Astrocyte of the hippocampus (primary cell): ENCODE measurements around the gene STAP2.
"Not testable (repeated sequence)": the region's sequence is repeated elsewhere in the genome, so short reads cannot be mapped to it uniquely, and the experiment has no call there.

ENCODE experiments used
- DNase-seq: peaks from one replicate; pipeline ENCODE4 v3.0.0; 2011; ENCODE audit warnings: low read depth, low spot score

STAP2 gene

DNA sequence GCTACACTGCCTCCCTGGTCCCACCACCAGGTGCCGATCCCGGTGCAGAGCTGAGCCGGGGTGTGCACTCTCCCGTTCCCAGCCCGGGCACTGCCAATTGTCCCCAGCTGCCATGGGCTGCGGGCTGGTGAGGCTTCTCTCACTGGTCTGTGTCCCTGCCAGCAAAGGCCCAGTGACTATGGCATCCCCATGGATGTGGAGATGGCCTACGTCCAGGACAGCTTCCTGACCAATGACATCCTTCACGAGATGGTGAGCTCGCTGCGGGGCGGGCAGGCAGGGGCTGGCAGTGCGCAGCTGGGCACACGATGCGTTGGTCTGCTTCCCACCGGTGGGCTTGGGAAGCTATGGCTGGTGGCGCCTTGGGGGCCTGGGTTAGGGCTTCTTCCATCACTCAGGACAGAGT, 19.3 kb upstream of the STAP2 start:
- no peak for DNase-seq

DNA sequence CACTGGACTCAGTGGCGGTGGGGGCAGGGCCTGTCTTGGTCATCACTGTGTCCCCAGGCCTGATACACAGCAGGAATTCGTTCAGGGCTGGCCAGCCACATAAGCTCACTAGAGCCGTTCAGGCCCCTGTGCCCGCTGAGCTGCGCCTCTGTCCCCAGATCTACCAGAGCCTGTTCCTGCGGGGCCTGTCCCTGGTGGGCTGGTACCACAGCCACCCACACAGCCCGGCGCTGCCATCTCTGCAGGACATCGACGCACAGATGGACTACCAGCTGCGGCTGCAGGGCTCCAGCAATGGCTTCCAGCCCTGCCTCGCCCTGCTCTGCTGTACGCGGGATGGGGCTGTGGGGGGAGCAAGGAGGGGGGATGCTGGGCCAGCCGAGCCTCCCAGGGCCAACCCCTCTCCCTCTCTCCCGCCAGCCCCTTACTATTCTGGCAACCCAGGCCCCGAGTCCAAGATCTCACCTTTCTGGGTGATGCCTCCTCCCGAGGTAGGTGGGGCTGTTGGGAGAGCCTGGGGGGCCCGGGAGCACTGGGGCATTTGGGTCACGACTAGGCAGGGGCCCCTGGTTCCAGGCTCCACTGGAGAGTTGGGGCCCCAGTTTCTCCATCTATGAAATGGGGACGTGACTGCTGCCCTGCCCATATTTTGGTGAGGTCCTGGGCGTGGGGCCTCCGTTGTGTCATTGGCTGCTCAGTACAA, 18.6 kb upstream of the STAP2 start:
- no peak for DNase-seq

- no peak for DNase-seq
Observed at GRCh38 chr19:4354897-4355296, 16.3 kb upstream of the STAP2 start.

DNA sequence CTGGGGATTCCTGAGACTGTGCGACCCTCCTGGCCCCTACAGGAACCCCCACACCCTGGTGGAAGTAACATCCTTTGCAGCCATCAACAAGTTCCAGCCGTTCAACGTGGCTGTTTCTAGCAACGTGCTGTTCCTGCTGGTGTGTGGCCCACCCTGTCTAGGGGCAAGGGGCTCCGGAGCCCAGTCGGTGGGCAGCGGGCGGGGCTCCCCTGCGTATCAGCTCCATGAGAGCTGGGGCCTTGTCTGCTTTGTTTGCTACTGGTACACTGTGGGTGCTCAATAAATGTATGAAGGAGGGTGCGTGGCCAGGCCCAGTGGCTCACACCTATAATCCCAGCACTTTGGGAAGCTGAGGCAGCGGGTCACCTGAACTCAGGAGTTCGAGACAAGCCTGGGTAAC, 15.7 kb upstream of the STAP2 start:
- no peak for DNase-seq

DNA sequence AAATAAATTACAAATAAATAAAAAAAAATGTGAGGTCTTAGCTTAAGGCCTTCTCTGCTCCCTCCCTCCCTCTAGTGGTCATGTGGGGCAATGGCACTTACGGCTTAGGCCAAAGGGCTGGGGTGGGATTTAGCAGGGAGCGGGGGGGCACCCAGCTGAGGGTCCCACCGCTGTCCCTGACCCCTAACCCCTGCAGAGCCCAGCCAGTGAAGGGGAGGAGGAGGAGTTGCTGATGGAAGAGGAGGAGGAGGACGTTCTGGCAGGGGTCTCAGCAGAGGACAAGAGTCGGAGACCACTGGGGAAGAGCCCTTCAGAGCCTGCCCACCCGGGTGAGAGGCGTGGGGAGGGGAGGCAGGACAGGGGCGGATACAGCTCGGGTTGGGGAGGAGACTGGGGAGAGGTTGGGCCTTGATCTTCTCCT, 14.1 kb upstream of the STAP2 start:
- peak; percentile 74 for DNase-seq

- no peak for DNase-seq
Observed at GRCh38 chr19:4350726-4351125, 12.1 kb upstream of the STAP2 start.

DNA sequence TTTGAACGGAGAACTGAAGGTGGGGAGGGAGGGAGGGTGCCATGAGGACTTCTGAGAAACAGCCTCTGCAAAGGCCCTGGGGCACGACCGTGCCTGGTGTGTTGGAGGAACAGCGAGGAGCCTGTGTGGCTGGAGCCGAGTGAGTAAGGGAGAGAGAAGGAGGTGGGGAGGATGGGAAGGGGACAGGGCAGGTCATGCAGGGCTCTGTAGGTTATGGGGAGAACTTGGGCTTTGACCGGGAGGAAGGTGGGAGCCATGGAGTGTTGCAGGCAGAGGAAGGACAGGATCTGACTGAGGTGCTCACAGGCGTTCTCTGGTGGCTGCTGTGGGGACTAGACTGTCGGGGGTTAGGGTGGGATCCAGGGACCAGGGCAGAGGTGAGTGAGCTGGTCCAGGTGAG, 11.5 kb upstream of the STAP2 start:
- no peak for DNase-seq

DNA sequence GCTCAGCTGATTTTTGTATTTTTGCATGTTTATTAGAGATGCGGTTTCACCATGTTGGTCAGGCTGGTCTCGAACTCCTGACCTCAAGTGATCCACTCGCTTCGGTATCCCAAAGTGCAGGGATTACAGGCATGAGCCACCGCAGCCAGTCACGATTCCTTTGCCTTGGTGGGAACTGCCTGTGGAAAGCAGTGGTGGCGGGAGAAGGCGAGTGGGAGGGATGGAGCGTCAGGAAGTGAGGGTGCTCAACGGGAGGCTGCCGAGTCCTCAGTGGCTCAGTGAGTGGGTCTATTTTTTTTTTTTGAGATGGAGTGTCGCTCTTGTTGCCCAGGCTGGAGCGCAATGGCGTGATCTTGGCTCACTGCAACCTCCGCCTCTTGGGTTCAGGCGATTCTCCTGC, 10.6 kb upstream of the STAP2 start:
- not testable (repeated sequence) for DNase-seq

DNA sequence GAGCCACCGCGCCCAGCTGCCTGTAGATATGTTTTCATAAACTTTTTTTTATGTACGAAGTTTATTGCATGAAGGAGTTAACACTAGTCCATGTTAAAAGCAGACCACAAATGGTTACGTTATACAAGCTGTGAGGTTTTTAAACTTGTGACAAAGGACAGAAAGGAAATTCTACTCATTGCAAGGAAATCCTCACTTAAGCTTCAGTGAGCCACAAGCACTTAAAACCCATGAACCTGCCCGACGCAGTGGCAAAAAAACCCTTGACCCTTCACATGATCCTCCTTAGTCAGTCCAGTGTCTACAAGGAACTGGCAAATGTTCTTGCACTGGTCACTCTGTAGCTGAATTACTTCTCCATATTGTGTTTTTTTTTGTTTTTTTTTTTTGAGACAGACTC, 8.9 kb upstream of the STAP2 start:
- DNase-seq = no peak

GRCh38 chr19:4346020-4346383, 7.4 kb upstream of the STAP2 start:
- DNase-seq = no peak

GRCh38 chr19:4345342-4346019, 6.9 kb upstream of the STAP2 start:
- no peak for DNase-seq

GRCh38 chr19:4343370-4344307, 5.0 kb upstream of the STAP2 start, which contains the start of gene MPND:
Gene MPND, plus strand, starts transcription at chr19:4343562. Its CDS starts 32 bp downstream, at chr19:4343594.
- DNase-seq = peak; percentile 95

GRCh38 chr19:4342615-4343369, 4.2 kb upstream of the STAP2 start:
- peak; percentile 100 for DNase-seq

GRCh38 chr19:4342314-4342614, 3.6 kb upstream of the STAP2 start:
- DNase-seq = no peak

- DNase-seq = no peak
Observed at GRCh38 chr19:4337906-4338440, 654 bp downstream of the STAP2 start.

GRCh38 chr19:4334929-4335570, 3.6 kb downstream of the STAP2 start:
- no peak for DNase-seq

DNA sequence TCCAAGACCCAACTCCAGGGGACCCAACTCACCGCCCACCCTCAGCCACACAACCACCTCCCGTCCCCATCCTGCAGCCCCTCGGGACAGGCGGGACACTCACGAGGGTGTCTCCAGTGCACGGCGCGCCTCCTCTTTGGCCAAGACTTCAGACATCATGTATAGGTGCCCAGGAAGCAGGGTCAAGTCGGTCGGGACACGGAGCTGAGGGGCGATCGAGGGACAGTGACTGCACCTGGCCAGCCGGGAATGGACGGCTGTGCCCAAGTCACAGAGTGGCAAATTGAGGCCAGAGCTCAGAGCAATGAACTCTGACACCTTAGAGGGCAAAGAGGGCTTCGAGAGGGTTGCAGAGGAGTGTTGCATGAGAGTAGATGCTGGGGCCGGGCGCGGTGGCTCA, 8.8 kb downstream of the STAP2 start:
- DNase-seq = no peak

DNA sequence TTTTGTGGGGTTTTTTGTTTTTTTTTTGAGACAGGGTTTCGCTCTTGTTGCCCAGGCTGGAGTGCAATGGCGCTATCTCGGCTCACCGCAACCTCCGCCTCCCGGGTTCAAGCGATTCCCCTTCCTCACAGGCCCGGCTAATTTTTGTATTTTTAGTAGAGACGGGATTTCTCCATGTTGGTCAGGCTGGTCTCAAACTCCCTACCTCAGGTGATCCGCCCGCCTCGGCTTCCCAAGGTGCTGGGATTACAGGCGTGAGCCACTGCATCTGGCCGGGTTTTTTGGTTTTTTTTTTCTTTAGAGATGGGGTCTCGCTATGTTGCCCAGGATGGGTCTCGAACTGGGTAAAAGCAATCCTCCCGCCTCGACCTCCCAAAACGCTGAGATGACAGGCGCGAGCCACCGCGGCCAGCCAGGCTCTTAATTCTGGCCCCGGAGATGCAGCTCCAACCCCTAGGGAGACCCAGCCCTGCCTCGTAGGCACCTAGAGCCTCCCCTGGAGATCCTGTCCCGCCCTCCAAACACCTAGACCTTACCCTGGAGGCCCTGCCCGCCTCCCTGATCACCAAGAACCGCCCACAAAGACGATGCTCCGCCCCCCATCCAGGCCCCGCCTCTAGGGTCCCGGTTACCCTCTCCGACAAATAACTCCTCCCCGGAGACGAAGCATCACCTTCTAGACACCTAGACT, 9.5 kb downstream of the STAP2 start:
- DNase-seq = not testable (repeated sequence)

- peak; percentile 97 for DNase-seq
Observed at GRCh38 chr19:4328243-4328990, 10.2 kb downstream of the STAP2 start.

- DNase-seq = no peak
Observed at GRCh38 chr19:4327877-4328242, 10.8 kb downstream of the STAP2 start.
